ENCODE measurements around the gene FOSL1.
"Not testable (repeated sequence)": the region's sequence is repeated elsewhere in the genome, so short reads cannot be mapped to it uniquely, and the experiment has no call there.

Gene FOSL1

DNA sequence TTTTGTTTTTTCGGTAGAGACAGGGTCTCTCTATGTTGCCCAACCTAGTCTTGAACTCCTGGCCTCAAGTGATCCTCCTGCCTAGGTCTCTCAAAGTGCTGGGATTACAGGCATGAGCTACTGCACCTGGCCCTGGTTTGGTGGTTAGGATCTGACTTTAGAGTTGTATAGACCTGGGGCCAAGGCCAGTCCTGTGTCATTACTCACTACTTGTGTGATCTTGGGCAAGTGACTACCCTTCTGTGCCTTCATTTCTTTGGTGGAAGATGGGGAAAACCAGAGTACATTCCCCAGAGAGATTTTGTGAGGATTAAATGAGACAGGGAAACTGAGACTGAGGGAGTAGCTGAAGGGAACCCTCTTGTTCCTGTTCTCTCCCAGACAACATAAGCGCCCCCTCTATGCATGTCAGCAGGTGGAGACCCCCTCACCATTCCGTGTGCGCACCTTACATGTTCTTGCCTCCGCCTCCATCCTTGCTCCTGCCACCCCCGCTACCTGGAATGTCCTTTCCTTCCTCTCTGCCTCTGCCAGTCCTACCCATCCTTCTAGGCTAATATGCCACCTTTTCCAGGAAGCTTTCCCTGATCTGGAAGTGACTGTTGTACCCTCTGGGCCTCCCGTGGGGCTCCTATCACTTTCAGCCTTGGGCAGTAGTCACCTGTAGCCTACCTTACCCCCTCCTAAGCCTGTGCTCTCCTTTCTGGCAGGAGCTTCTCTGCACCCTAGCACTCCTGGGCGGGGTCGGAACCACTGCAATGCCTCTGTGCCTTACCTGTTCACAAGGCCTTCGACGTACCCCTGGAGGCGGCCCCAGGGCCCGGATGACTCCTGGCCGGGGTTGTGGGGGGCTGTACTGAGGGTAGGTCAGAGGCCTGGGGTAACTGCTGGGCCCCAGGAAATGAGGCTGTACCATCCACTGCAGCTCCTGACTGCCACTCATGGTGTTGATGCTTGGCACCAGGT, 3.9 kb downstream of the FOSL1 start:
- DNase-seq (ENCODE audit: low spot score): no peak

DNA sequence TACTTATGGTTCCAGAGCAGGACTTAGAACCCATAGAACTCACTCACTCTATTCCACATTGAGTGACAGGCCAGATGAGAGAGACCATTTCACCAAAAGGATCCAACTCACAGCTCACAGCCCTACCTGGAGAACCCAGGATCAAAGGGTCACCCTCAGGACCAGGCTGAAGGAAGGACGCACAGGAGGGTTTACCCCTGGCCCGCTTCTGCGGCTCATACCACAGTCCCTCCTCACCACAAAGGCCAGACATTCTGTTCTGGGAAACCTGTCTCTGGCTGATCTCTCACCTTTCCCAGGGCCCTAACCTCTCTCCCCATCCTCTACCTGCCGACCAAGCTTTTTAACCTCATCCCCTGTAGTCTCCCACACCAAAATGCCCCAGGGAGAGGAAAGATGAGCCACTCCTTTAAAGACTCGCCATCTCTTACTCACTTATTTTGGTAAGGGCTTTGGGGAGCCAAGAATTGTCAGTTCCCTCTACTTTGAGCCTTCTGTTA, 4.7 kb downstream of the FOSL1 start:
- DNase-seq (ENCODE audit: low spot score): no peak

DNA sequence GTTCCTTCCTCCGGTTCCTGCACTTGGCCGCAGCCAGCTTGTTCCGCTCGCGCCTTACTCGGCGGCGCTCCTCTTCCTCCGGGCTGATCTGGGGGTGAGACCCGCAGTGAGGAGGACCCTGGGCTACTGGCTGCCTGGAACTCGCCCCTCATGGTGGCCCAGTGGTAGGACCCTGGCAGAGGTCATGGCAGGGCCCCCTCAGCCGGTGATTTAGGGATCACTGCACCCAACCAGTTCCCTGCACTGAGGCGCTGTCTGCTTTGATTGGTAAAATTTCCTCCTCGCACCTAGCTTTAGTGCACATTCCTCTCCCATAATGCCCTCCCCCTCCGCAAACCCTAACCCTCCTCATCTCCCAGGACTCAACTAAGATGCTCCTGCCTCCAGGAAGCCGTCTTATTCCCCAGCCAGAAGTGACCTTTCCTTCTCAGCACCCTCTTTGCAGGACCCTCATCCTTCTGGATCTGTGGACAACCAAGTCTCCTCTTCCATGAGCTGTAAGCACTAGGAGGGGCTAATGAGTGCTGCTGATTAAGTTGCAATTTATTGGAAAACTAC, 6.1 kb downstream of the FOSL1 start:
- DNase-seq (ENCODE audit: low spot score): no peak

GRCh38 chr11:65892661-65893317, 7.4 kb downstream of the FOSL1 start:
- DNase-seq (ENCODE audit: low spot score): no peak

DNA sequence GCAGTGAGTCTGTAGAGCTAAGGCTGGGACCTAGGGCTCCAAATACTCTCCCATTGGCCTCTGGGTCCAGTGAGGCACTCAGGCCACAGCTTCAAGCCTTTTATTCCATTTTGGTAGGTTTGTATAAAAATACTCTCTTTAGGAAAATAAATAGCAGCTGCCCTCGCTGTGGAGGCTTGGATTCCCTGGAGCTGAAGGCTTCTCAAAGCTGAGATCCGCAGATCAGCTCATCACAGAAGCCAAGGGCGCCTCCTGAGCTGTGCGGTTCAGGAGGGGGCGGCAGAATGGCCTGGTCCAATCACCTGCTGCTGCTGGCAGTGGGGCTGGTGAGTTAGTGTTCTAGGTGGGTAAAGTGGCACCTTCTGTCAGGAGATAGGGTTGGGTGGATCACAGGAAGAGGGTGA, 8.0 kb downstream of the FOSL1 start:
- DNase-seq (ENCODE audit: low spot score): not testable (repeated sequence)

GRCh38 chr11:65891219-65892136, 8.7 kb downstream of the FOSL1 start:
- peak; percentile 58 for DNase-seq (ENCODE audit: low spot score)

GRCh38 chr11:65890324-65891218, 9.6 kb downstream of the FOSL1 start, which contains the start of gene CCDC85B:
TSS of gene CCDC85B (plus strand) at chr11:65890673. CDS start at chr11:65890784, 111 bp downstream.
- DNase-seq (ENCODE audit: low spot score): peak; percentile 95

DNA sequence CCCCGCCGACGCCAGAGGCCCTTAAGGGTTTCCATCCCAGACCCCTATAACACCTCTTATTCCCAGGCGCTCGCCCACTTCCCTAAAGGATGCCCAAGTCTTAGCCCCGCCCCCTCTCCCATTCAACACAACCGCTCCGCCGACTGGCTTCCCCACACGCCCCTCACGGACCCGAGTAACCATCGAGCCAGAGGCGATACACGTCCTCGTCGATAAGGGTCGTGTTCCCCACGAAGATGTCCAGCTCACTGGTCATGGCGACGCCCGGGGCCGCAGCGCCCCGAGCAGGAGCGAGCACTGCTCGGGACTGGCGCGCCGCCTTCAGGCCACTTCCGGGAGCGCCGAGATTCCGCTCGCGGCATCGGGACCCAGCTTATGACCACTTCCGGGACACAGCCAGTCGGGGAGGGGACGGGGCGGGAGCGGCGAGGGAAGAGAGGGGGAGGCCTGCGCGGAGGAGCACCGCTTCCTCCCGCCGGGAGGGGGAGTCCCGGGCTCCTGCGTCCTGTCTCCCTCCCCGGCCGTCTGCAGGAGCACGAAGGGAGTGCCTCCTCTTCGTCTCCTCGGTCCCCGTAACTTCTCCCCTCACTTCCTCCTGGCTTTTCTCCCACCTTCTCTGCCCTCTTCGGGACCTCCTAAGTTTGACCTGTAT, 11.9 kb downstream of the FOSL1 start, which contains the start of gene FIBP:
FIBP (minus strand) TSS at position 309 of the 652 bp plus-strand sequence; CDS start at position 256, 53 bp downstream.
- peak; percentile 97 for DNase-seq (ENCODE audit: low spot score)

- no peak for DNase-seq (ENCODE audit: low spot score)
These were observed 12.4 kb downstream of the FOSL1 start for GRCh38 chr11:65887723-65888162.

DNA sequence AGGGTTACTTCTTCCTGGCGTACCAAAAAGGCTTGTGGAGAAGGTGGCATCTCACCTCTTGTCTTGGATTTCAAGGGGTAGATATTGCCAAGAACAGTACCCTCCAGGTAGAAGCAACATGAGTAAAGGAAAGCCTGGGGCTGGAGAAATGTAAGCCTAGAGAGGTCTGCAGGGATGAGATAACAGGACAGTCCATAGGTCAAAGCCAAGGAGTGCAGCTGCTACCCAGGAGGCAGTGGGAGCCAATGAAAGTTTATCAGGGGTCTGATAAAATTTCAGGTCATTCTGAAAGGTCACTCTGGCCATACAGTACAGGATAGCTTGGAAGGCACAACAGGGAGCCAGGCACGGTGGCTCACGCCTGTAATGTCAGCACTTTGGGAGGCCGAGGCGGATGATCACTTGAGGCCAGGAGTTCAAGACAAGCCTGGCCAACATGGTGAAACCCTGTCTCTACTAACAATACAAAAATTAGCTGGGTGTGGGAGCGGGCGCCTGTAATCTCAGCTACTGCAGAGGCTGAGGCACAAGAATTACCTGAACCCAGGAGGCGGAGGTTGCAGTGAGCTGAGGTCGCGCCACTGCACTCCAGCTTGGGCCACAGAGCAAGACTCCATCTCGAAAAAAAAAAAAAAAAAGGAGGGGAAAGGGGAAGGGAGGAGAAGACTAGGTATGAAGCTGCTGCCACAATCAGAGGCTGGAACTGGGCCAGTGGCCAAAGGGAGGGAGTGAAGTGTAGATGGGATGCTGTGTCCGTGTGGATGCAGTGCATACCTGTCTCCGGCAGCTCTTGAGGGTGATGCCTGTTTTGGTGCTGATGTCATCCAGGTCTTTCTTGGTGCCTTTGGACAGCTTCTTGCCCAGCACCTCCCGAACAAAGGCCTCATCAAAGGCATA, 13.1 kb downstream of the FOSL1 start:
- no peak for DNase-seq (ENCODE audit: low spot score)

- DNase-seq (ENCODE audit: low spot score): no peak
These were observed 14.2 kb downstream of the FOSL1 start for GRCh38 chr11:65885808-65886536.

DNA sequence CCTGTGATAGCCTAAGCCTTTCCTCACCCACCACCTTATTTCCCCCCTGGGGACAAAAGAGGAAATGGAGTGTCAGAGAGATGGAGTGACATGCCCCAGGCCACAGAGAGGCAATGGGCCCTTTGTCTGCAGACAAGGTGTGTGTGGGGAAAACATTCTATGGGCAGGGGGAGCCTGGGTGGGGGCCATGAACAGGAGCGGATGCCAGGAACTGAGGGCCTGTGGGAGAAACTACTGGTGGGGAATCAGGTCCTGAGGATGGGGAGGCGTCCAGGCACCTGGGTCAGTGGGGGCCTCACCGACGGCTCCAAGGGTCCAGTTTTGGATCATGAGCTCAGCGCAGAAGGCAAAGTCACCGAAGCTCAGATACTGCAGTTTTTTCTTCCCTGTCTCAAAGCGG, 15.0 kb downstream of the FOSL1 start:
- no peak for DNase-seq (ENCODE audit: low spot score)

DNA sequence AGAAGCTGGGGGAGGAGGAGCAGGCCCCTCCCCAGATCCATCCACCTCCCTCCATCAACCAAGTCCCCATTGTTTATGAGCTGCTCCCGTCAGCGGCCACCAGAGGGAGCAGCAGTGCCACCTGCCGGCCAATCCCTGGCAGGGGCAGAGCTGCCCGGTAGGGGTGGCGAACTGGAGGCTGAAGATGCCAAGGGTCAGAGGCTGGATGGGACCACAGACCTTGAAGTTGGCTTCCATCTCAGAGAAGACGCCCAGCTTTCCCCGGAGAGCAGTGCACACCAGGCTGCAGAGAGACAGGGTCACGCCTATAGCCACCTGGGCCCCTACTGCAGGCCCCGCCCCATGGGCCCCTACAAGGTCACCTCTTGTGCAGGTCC, 15.5 kb downstream of the FOSL1 start:
- DNase-seq (ENCODE audit: low spot score): peak; percentile 74

DNA sequence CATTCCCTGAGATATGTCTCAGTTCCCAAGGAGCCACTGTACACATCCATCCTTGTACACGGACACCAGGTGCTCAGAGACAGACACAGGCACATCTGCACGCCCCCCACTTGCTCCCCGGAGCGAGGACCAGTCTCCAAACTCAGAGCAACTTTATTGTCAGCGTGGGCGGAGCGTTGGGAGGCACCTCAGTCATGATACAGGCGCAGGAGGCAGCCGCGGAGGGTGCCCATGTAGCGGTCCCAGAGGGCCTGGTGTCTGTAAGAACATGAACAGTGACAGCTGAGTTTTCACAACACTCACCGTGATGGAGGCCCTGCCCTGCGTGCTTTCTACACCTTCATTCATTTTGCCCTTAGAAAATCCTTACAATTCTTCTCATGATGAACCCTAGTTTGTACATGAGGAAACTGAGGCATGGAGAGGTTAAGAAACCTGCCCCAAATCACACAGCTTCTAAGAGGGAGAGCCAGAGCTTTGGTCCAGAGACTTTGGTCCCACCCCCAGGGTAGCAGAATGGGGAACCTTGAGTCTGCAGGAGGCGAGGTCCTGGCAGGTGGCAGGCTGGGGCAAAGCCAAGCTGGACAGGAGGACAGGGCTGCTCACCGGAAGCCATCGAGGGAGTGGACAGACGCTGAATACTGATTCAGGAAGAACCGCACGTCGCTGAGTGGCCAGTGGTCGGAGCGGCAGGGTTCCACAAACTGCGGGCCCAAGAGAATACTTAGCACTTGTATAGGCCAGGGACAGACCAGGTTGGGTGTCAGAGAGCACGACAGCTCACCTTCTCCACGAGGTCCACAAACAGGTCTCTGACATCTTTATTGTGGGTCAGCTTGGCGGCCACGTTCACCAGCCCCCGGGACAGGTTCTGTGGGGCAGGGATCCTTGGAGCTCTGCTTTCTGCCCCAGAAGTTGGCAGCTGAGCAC, 16.1 kb downstream of the FOSL1 start:
- DNase-seq (ENCODE audit: low spot score): no peak

- DNase-seq (ENCODE audit: low spot score): no peak
These were observed 17.0 kb downstream of the FOSL1 start for GRCh38 chr11:65883058-65883761.

Measured in LoVo (cell line).